ENCODE data around the gene KCNJ11.
"Not testable (repeated sequence)": the region's sequence is repeated elsewhere in the genome, so short reads cannot be mapped to it uniquely, and the experiment has no call there.

Gene KCNJ11

DNA sequence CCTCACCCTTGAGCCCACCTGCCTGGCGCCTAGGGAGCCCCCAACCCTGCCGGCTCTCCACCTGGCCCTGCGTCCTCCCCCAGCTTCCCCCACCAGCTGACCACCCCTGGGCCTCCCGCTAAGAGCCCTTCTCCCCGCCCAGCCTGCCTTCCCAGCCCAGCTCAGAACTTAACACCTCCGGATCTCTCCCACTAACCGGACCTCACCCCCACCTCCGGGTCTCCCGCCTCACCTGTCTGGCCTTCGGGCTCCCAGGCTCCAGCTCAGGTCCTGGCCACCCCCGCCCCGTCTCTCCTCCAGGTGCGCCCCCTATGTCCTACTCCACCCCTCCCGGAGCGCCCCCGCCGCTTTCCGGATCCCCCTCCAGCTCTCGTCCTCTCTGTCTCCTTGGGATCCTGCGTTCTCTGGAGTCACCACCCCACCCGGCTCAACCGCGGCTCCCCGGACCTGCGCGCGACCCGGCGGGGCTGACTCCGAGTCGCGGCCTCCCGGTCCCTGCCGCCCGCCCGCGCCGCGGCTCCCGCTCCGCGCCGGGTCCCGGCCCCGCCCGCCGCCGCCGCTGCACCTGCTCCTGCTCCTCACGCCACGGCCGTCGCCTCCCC is at the start of gene KCNJ11:
Gene KCNJ11 (minus strand): TSS at position 51 of the 602 bp plus-strand sequence. CDS start 568 bp downstream, outside the sequence.
- no peak for DNase-seq

DNA sequence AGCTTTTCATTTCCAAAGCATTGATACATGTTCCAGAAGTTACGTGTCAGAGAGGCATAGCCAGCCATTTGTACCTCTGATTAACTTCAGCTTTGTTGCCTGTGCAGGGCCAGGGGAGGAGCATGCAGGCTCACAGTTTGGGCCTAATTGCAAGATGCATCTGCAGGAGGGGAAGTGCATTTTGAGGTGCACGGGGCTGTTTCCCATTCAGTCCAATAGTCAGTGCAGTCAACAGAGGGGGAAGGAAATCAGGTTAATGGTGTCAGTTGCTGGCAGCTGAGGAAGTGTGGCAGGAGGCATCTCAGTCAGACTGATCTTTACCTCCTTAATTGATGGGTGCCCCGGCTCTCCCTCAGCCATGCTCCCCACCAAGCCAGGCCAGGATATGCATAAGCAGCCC is 48.9 kb upstream of the KCNJ11 start:
- DNase-seq, result no peak

DNA sequence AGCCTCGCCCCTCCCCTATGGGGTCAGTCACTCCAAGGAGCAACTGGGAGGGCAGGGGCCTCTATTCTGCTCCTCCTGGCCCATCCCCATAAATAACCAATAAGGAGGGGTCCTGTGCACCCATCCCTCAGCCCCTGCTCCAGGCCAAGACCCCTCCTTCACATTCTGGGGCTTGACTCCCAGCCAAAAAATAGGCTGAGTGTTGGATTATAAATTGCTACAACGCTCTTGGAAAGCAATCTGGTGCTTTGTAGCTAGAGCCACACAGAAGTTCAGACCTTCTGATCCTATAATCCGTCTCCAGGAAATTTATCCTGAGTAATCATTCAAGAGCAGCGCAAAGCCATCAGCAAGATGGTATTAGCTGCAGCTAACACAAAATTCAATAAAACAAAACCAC is 45.6 kb upstream of the KCNJ11 start:
- no peak for DNase-seq

DNA sequence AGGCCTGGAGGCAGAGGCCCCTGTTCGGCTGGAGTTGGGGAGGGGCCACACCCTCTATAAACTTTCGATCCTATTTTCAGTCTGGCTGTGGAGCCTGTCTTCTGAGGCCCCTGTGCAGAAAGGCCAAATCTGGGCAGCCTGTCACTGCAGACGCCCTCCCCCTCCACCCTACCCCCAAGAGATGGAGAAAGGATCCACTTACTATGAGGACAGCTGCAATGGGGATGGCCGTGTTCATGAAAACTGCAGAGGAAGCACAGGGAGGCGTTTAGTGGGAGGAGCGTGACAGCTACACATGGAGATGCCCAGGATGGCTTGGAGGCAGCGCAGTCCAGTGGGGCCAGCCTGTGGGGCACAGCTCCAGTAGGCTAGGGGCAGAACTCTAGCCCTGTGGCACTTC is 43.5 kb upstream of the KCNJ11 start:
- DNase-seq, result no peak

DNA sequence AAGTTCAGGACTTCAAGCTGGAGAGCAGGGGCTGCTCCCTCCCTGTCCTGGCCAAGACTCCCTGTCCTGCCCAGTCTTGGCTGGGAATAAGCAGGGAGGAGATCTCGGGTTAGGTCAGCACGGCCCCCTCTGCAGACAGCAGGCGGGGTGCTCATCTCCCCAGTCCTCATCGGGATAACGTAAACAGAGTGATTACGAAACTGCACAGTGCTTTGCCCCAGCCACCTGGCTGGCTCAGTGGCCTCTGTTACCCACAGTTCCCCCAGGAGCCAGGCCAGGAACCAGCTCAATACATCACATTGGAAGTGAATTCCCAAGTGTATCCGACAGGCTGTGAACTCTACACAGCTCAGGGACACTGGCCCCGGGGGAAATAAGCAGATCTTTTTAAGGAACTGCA is 42.7 kb upstream of the KCNJ11 start:
- DNase-seq, result no peak

DNA sequence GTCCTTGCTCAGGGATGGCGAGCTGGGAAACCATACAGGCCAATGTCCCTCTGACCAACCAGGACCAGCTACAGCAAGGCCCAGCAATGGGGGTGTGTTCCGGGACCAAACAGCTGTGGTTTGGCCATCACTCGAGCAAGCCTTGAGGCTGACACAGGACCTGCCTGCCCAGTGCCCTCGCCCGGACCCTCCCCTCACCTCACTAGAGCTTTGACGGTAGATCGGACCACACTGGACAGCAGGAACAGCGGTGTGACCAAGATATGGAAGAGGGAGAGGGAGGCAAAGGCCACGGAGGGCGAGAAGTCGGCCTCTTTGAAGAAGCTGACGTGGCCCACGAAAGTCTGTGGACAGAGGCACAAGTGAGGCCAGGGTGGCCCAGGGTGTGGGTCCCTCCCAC is 42.2 kb upstream of the KCNJ11 start:
- DNase-seq, result no peak

DNA sequence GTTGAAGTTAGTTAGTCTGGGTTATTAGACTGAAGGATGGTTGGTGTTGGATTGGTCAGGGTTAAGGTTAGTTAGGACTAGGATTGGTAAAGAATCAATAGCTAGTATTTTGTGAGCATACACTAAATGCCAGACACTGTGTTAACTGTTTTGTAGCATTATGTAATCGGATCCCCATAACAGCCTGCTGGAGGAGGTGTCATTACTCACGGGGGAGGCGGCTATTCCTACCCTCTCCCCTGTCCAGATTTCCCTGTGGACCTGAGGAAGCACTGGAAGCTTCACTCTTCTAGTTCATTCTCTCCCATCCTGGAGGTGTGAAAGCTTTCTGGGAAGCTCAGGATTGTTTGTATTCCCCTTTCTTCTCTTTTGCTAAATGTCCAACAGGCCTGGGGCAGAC is 40.5 kb upstream of the KCNJ11 start:
- no peak for DNase-seq

DNA sequence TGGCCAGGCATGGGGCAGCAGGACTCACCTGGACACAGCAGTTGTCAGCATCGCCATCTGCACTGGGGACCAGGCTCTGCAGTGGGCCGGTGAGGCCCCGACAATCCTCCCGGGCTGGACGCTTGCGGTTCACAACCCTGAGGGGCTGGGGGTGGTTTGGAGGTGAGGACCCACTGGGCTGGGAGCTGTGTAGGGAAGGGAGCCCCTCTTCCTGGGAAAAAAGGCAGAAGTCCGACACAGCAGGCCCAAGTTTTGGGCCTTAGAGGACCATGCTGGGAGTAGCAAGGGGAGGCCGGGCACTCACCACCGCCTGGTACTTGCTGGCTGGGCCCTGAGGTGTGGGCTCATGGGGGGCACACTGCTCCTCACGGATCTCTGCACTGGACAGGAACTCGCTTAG is 39.8 kb upstream of the KCNJ11 start:
- no peak for DNase-seq

DNA sequence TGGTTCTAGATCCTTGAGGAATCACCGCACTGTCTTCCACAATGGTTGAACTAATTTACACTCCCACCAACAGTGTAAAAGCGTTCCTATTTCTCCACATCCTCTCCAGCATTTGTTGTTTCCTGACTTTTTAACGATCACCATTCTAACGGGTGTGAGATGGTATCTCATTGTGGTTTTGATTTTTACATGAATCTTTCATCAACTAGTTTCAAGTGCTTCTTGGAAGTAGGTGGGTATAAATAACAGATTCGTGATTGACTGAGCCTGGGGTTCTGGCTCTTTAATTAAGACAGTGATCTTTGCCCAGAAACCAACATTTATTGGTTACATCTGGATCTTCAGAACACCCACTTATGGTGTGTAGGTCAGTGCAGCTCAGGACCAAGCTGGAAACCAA is 37.8 kb upstream of the KCNJ11 start:
- DNase-seq, result not testable (repeated sequence)

DNA sequence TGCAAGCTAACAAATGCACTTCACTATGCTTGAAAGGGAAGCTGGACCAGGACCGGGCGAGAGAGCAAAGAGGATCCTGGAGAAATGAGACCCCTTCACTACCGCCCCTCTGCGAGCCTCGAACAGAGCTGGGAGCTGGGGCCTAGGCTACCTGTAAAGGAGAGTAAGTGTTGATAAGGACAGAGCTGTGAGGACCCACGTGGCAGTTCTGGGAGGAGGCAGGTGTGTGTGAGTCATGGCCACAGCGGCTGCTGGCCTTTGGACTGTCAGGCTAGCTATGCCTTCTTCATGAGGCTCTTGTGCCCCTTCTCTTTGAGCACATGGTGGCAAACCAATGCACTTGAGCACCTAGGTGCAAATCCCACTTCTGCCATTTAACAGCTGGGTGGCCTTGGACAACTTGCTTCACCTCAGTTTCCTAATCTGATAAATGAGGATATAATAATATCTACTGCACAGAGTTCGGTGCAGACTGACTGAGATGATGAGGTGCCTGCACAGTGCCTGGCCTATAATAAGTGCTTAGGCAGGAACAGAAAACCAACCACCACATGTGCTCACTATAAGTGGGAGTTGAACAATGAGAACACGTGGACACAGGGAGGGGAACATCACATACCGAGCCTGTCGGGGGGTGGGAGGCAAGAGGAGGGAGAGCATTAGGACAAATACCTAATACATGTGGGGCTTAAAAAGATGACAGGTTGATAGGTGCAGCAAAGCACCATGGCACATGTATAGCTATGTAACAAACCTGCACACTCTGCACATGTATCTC is 35.3 kb upstream of the KCNJ11 start:
- DNase-seq, result no peak

DNA sequence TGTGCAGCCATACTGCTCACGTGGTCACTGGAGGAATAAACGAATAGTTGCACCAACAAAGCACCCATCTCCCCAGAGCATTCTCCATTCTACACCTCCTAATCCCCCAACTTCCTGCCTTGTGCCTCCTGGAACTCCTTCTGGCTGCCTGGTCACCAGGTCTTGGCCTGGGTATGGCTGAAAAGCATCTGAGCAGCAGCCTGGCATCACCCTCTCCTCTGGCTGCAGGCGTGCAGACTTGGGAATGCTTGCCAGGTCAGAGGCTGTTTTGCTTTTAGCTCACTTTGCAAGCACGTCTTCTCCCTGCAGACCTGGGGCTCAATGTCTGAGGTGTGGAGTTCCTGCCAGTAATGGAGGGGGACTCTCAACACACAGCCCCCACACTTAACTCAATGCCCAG is 33.3 kb upstream of the KCNJ11 start:
- DNase-seq, result no peak

DNA sequence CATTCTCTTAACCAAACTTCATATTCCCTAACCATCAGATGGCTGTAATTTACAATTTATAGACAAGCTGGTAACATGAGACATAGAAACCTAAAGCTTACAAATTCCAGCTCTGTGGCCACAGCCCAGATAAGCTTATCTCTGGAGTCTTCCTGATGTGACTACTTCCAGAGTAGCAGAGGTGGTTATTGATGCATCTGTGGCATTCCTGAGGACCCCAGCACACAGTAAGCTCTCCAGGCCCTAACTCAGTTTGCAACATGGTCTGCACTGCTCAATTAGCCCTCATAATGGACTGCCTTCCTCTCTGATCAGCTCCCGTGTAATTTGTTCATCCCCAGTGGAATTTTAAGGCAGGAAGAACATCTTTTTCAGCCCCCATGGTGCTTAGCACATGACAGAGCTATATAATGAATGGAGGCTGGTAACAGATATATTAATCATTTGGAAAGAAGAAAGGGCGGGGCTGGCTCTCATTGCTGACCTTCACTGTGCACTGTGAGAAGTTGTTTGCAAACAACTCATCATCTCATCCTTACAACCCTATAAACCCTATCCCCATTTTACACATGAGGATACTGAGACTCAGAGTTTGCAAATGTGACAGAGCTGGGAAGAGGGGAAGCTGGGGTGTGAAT is 30.1 kb upstream of the KCNJ11 start:
- DNase-seq, result no peak

DNA sequence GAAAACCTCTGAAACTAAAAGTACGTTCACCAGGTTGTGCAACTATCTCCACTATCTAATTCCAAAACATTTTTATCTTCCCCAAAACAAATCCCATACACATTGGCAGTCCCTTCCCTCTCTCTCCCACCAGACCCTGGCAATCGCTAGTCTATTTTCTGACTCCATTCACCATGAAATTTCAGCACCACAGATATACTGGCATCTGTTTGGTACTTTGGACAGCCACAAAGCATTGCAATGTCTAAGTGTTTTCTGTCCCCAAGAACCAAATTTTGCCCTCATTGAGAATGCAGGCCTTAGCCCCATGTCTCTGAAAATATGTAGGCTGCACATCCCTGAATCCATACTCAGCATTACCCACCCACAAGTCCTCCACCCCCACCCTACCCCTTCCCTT is 28.0 kb upstream of the KCNJ11 start:
- no peak for DNase-seq

DNA sequence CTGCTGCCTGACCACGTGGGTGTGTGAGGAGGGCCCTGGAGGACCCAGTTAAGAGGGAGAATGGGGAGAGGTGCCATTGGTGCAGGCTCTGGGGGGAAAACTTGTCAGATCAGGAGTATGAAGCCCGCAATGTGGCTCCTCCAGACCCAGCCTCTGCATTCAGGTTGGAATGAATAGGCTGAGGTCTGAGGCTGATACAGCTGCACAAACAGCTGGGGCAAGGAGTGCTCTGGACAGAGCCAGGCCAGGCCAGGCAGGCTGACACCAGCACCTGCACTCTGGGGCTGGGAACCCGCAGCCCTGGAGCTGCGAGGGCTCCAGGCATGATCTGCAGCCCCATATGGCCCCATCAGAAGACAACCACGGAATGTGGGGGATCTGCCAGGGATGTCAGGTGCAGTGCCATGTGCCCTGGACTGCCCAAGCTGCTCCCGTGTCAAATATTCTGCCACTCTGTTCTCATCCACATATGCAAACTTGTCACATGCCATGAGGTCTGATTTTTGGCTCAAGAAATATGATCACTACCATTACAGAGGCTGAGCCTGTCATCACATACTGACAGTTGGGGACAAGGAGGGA is 27.2 kb upstream of the KCNJ11 start:
- no peak for DNase-seq

DNA sequence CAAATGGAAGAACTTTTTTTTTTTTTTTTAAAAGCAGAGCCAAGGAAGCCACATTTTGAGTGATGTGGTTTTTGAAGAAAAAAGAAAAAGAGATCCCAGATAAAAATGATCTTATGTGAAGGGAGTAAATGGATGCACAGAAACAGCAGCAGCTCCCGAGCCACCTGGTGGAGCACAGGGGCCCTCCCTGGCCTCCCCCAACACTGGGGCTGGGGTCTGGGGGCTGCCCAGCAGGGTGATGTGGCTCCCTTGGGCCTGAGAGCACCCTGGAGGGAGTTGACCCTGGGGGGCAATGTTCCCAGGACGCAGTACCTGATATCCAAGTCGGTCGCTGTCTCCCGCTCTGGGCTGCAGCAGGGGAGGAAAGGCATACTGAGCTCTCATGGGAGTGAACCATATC is 26.5 kb upstream of the KCNJ11 start:
- DNase-seq, result no peak

DNA sequence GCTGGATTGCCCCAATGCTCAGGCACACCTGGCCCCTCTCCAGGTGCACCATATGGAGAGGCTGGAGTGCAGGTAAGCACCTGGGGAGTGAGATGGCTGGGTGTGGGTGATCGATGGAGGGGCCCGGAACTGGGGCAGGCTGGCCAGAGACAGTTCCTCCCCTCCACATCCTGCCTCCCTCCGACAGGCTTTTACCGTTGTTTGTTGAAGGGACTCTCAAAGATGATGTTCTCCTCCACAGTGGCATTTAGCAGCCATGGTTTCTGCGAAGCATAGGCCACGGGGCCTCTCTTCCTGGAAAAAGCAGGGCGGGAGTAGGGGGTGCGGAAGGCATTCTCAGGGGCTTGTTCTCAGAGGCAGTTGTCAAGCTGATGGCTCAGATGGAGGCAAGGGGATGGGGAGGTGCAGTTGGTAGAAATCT is 25.9 kb upstream of the KCNJ11 start:
- no peak for DNase-seq

DNA sequence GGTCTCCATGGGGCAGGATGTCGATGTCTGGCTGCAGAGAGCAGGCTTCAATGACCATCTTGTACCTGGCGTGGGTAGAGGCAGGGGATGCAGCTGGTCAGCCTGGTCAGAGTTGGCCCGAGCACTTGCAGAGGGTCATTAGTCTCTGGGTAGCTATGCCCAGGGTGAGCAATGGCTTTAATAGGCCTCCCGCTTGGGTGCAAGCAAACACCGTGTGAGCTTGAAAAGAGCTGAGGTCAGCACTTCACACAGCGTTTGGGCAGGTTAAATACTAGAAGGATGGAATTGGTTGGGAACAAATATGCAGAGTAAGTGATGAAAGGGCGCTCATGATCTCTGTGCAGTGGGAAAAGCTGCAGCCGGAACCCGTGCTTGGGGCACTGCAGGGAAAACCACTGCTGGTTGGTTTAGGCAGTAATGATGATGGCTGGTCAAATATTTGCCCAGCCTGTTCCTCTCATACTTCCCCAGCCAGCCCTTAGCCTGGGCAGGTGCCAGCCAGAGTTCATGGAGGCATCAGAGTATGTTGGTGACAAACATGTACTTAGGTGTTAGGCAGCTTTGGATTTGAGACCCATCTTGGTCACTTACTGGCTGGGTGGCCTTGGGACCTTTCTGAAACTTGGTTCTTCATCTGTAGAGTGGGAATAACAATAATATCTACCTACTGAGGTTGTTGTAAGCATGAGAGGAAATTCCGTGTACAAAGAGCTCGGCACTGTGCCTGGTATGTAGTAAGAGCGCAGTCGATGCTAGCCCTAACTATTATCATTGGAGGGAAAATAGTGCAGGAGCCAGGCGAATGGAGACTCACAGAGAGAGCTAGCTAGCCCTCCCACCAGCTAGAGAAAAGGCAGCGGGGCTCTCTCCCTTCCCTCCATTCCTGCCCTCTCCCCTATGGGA is 25.2 kb upstream of the KCNJ11 start:
- no peak for DNase-seq

DNA sequence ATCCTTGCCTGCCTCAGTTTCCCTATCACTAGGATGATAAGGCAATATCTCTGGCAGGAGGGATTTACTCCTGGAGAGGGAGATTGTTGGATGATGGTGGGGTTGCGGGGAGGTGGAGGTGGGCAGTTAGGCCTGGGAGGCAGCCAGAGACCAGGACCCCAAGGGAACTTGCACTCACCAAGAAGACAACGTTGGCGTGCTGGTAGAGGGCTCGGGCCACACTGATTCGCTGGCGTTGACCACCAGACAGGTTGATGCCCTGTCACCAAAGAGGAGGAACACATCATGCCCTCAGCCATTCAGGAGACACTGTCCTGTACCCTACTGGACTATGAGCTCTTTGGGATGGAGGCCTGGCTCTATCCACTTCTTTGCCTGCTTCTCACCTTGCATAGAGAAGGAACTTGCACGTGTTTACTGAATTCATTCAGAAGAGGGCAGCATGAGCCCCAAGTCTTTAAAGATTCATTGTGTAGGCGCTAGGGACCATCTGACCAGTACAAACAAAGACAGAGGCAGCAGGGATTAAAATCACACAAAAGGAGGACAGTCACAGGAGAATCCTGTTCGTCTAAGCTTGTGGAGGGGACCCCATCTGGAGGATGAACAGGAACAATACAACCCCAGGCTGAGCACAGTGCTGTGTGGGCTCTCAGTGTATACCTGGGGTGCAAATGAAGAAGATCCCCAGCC is 24.2 kb upstream of the KCNJ11 start:
- no peak for DNase-seq

DNA sequence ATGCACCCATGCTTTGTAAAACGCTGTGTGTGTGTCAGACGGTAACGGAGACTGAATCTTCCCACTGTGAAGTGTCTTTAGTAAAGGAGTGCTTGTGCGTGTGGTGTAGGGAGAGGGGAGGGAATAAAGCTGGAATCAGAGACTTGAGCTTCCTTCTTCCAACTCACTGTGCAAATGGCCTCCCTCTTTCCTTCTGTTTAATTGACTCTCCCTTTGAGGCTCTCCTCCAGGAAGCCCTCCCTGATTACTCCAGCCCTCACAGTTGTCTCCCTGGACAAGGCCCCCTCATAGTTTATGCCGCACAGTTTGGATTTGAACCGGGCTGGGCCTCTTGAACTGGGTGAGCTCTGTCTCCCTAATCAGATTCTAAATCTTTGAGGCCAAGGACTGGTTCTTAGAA is 23.0 kb upstream of the KCNJ11 start:
- no peak for DNase-seq

DNA sequence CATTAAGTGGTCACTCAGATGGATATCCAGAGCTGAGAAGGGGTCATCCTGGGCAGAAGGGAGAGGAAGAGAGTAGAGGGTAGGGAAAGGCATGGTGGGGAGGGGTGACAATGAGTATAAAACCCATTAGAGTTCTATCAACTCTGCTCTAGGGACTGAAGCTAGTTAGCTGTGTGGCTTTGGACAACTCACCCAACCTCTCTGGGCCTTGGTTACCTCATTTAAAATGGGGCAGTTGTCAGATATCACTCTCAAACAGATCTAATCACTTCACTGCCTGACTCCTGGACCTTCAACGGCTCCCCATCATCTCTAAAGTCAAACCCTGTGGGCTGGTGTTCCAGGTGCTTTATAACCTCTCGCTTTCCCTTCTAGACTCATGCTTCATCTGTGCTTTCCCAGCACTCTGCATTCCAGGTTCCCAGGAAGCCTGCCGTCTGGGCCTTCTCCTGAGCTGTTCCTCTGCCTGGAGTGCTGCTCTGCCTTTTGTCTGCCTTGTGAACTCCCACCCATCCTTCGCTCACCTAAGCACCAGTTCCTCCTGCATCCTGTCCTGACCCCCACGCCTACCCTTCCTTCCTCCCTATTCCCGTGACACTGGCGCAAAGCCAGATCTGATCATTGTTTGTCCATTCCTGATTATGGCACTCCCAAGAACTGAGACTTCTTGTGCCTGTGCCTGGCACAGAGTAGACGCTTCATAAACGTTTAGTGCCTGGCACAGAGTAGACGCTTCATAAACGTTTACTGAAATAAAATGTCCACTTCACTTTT is 22.3 kb upstream of the KCNJ11 start:
- no peak for DNase-seq

DNA sequence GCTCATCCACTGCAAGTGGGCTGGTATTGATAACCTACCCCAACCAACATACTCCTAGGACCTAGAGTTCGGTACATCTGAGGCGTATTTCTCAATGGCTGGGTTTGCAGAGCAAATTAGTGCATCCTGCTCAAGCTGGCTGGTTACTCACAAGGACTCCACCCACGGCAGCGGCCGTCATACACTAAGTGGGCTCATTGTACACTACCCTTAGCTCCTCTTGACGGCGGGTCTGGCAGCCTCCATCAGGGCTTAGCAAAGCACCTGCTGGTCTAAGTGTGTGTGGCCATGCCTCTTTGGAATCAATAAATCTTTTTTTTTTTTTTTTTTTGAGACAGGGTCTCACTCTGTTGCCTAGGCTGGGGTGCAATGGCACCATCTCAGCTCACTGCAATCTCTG is 20.2 kb upstream of the KCNJ11 start:
- no peak for DNase-seq

DNA sequence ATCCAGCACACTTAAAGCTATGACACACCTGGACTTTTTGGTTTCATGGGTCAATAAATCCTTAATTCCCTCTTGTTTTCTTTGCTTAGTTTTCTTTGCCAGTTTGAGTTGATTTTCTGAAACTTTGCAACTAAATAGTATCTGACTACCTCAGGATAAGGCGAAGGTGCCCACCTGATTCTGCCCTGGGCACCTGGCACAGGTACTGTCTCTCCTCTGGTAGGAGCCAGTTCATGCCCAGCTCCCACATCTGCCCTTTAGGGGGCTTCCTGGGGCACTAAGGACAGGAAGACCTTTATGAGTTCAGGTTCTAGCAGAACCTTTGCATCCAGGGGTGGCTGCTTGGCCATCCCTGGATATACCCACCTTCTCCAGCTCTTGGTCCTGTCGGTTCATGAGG is 19.6 kb upstream of the KCNJ11 start:
- no peak for DNase-seq
